KMS-11 (cell line): ENCODE data around the gene ZNF394.
"Not testable (repeated sequence)": the region's sequence is repeated elsewhere in the genome, so short reads cannot be mapped to it uniquely, and the experiment has no call there.

Experiments used
- H2AFZ ChIP-seq: fragments of 200-600 bp; sonication (generic); 2 replicates; pipeline ENCODE4 v1.6.1; 2016; ENCODE audit warnings: antibody characterized with exemption, mixed run types, low read depth
- H3K27ac ChIP-seq: fragments of 200-600 bp; sonication (generic); 2 replicates; pipeline ENCODE4 v1.6.1; 2016; ENCODE audit warnings: mild to moderate bottlenecking, mixed run types
- H3K27me3 ChIP-seq: fragments of 200-600 bp; sonication (generic); 2 replicates; pipeline ENCODE4 v1.6.1; 2017; ENCODE audit warnings: mild to moderate bottlenecking, low read depth, mixed run types, moderate library complexity; ENCODE audit not compliant: insufficient read depth
- H3K36me3 ChIP-seq: fragments of 200-600 bp; sonication (generic); 2 replicates; pipeline ENCODE4 v1.6.1; 2017; ENCODE audit warnings: mild to moderate bottlenecking, mixed run types; ENCODE audit not compliant: insufficient read depth
- H3K4me1 ChIP-seq: fragments of 200-600 bp; sonication (generic); 2 replicates; pipeline ENCODE4 v1.6.1; 2016; ENCODE audit warnings: mild to moderate bottlenecking, low read depth, mixed run types; ENCODE audit not compliant: poor library complexity, severe bottlenecking
- H3K4me2 ChIP-seq: fragments of 200-600 bp; sonication (generic); 2 replicates; pipeline ENCODE4 v1.7.0; 2016; ENCODE audit warnings: mild to moderate bottlenecking, mixed run types
- H3K4me3 ChIP-seq: fragments of 200-600 bp; sonication (generic); IDR thresholded peaks from 2 replicates; pipeline ENCODE4 v1.6.1; 2017; ENCODE audit warnings: low read depth, low read length, mixed read lengths; ENCODE audit not compliant: insufficient read depth
- H3K79me2 ChIP-seq: fragments of 200-600 bp; sonication (generic); 2 replicates; pipeline ENCODE4 v1.6.1; 2016; ENCODE audit warnings: low read depth, mixed run types; ENCODE audit not compliant: insufficient read depth
- H3K9ac ChIP-seq: fragments of 200-600 bp; sonication (generic); 2 replicates; pipeline ENCODE4 v1.6.1; 2016; ENCODE audit warnings: mild to moderate bottlenecking, mixed run types
- H4K20me1 ChIP-seq: fragments of 200-600 bp; sonication (generic); 2 replicates; pipeline ENCODE4 v1.6.1; 2016; ENCODE audit warnings: mild to moderate bottlenecking, mixed run types; ENCODE audit not compliant: insufficient read depth
- TF ChIP-seq, protein P1 (sequence below): fragments of 200-600 bp; sonication (generic); conservative IDR thresholded peaks from 2 replicates; pipeline ENCODE4 v1.6.1; 2017; ENCODE audit warnings: low read depth, mild to moderate bottlenecking, antibody characterized with exemption, low read length, moderate library complexity, mixed read lengths

ZNF394 gene

DNA sequence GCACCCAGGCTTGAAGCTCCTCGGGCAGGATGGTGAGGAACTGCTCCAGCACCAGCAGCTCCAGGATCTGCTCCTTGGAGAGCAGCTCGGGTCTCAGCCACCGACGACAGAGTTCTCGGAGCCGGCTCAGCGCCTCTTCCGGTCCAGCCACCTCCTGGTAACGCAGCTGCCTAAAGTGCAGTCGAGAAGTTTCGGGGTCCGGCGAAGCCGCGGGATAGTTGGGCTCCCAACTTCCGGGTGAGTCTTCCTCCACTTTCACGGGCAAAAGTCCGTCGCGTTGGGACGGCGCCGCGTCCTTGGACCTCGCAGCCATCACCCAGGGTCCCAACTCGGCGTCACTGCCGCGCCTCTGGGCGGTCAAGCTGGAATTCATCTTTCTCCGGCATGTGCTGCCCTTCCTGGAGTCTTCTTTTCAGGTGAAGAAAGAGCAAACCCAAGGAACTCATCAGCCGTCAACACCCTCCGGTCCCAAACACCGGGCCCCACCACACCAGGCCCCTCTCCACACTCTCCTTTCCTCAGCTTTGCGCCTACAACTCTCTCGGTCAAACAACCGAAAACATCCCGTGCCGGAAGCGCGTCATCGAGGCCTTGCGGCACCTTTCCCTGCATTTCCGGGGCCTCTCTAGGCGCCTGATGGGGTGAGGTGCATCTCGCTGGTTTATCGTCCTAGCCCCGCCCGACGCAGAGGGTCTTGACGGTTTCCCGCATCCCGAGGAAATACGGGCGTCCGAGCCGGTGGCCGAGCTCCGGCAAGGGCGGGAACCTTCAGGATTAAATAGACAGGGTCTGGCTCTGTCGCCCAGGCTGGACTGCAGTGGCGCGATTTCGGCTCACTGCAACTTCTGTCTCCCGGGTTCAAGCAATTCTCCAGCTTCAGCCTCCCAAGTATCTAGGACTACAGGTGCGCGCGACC is at the start of gene ZNF394:
ZNF394 (minus strand) TSS at position 561 of the 916 bp plus-strand sequence; CDS start at position 373, 188 bp downstream.
- no peaks in the 10 kb centered on the region for H3K27me3 ChIP-seq
- H3K4me1 ChIP-seq, result peaks cover 15% of the 10 kb centered on the region
- peaks cover 47% of the 10 kb centered on the region for H3K79me2 ChIP-seq
- H3K4me3 ChIP-seq, result peak within 1 kb of the TSS; percentile 18
- peaks cover 13% of the 10 kb centered on the region; the same call in 1 of the 2 replicates for H3K36me3 ChIP-seq
- H3K9ac ChIP-seq, result peak within 1 kb of the TSS; percentile 88
- H3K27ac ChIP-seq, result peak within 1 kb of the TSS; percentile 95
- H4K20me1 ChIP-seq, result no peaks in the 10 kb centered on the region
- peak within 1 kb of the TSS; percentile 65 for H3K4me2 ChIP-seq
- peak within 1 kb of the TSS; percentile 99 for H2AFZ ChIP-seq
- TF ChIP-seq, protein P1, sequence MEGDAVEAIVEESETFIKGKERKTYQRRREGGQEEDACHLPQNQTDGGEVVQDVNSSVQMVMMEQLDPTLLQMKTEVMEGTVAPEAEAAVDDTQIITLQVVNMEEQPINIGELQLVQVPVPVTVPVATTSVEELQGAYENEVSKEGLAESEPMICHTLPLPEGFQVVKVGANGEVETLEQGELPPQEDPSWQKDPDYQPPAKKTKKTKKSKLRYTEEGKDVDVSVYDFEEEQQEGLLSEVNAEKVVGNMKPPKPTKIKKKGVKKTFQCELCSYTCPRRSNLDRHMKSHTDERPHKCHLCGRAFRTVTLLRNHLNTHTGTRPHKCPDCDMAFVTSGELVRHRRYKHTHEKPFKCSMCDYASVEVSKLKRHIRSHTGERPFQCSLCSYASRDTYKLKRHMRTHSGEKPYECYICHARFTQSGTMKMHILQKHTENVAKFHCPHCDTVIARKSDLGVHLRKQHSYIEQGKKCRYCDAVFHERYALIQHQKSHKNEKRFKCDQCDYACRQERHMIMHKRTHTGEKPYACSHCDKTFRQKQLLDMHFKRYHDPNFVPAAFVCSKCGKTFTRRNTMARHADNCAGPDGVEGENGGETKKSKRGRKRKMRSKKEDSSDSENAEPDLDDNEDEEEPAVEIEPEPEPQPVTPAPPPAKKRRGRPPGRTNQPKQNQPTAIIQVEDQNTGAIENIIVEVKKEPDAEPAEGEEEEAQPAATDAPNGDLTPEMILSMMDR, result no peak

DNA sequence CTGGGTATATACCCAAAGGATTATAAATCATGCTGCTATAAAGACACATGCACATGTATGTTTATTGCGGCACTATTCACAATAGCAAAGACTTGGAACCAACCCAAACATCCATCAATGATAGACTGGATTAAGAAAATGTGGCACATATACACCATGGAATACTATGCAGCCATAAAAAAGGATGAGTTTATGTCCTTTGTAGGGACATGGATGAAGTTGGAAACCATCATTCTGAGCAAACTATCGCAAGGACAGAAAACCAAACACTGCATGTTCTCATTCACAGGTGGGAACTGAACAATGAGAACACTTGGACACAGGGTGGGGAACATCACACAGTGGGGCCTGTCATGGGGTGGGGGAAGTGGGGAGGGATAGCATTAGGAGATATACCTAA is 49.5 kb upstream of the ZNF394 start:
- H3K4me2 ChIP-seq, H3K27me3 ChIP-seq, H4K20me1 ChIP-seq, H3K27ac ChIP-seq, H3K36me3 ChIP-seq, H3K79me2 ChIP-seq, H2AFZ ChIP-seq, H3K9ac ChIP-seq, H3K4me3 ChIP-seq, H3K4me1 ChIP-seq: not testable (repeated sequence)

DNA sequence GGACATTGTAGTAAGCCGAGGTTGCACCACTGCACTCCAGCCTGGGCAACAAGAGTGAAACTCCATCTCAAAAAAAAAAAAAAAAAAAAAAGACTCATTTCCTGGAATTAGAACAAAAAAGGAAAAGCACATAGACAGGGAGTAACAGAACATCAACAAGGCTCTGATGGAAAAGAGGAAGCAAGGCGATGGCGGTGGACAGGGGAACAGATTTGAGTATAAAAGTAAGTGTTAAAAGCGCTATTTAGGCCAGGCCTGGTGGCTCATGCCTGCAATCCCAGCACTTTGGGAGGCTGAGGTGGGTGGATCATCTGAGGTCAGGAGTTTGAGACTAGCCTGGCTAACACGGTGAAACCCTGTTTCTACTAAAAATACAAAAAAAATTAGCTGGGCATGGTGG is 45.2 kb upstream of the ZNF394 start:
- H3K36me3 ChIP-seq, H3K4me2 ChIP-seq, H3K79me2 ChIP-seq, H4K20me1 ChIP-seq, H3K4me1 ChIP-seq, H3K27me3 ChIP-seq, H2AFZ ChIP-seq, H3K4me3 ChIP-seq, H3K27ac ChIP-seq, H3K9ac ChIP-seq: not testable (repeated sequence)

DNA sequence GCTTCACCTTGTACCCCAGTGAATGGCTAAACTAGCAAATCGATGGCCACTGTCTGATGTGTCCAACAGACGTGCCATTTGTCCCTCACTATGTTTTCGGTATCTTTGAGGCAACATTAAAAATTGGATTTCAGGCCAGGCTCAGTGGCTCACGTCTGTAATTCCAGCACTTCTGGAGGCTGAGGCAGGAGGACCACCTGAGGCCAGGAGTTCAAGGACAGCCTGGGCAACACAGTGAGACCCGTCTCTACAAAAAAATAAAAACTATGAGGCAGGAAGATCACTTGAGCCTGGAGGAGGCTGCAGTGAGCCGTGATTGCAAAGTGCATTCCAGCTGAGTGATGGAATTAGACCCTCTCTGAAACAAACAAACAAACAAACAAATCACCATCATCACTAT is 43.8 kb upstream of the ZNF394 start:
- H3K27me3 ChIP-seq, result no peaks in the 10 kb centered on the region
- no peak overlapping the region for H2AFZ ChIP-seq
- no peaks in the 10 kb centered on the region for H4K20me1 ChIP-seq
- no peak overlapping the region for H3K4me3 ChIP-seq
- H3K4me2 ChIP-seq, result no peak overlapping the region
- H3K4me1 ChIP-seq, result no peaks in the 10 kb centered on the region
- no peaks in the 10 kb centered on the region for H3K36me3 ChIP-seq
- TF ChIP-seq, protein P1, result no peak
- H3K79me2 ChIP-seq, result no peaks in the 10 kb centered on the region
- H3K27ac ChIP-seq, result no peak overlapping the region
- no peak overlapping the region for H3K9ac ChIP-seq

DNA sequence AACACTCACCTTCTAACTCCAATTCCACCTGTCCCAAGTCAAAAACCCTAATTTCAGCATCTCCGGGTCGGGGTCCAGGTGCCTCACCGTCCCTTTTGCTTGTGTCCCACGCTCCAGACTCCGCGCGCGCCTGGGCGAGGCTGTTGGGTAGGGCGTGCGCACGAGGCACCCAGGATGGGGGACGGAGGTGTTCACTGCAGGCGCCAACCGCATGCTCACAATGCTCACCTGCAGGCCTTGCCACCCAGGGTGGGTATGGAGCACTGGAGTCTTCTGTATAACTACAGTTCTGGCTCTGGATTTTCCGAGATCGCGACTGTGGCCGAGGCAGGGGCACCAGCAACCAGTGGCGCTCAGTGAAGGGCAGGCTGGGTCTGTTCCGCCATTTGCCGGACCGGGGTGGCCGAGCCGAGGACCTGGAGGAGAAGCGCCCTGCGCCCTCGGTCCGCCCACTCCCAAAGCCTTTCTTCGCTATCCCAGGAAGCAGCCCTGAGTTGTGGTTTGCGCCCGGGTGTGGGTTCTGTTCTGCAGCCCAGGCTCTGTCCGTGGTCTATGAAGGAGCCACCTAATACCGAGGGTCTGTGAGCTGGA is 43.1 kb upstream of the ZNF394 start:
- Histone ChIP-seq H3K36me3 (no peaks in the 10 kb centered on the region), H3K79me2 (no peaks in the 10 kb centered on the region), H4K20me1 (no peaks in the 10 kb centered on the region), H3K4me2 (no peak overlapping the region), H3K27me3 (no peaks in the 10 kb centered on the region), H3K27ac (no peak overlapping the region), H3K4me1 (no peaks in the 10 kb centered on the region), H3K9ac (no peak overlapping the region), H3K4me3 (no peak overlapping the region), H2AFZ (no peak overlapping the region)
- TF ChIP-seq, protein P1, result no peak
